ENCODE data around the gene FRMPD4.

FRMPD4 gene

GRCh38 chrX:12309040-12309743 lies 170.9 kb downstream of the FRMPD4 start:
- TF ChIP-seq ZFP30 (CRISPR knock-in tag; IDR thresholded peaks at IDR 0.05) (no peak), ARNTL (CRISPR knock-in tag; IDR thresholded peaks at IDR 0.05; ENCODE audit: borderline replicate concordance, low read depth) (no peak), BACH2 (CRISPR knock-in tag; IDR thresholded peaks at IDR 0.05; ENCODE audit: borderline replicate concordance) (no peak), PPARA (CRISPR knock-in tag; IDR thresholded peaks at IDR 0.05; ENCODE audit: borderline replicate concordance) (no peak), OSR1 (CRISPR knock-in tag; IDR thresholded peaks at IDR 0.05) (no peak), PATZ1 (CRISPR knock-in tag; IDR thresholded peaks at IDR 0.05; ENCODE audit: borderline replicate concordance) (no peak), TSHZ2 (CRISPR knock-in tag; IDR thresholded peaks at IDR 0.05) (no peak), CSDC2 (CRISPR knock-in tag; IDR thresholded peaks at IDR 0.05) (no peak), ESRRG (CRISPR knock-in tag; IDR thresholded peaks at IDR 0.05) (no peak)
- no peak for ATAC-seq

GRCh38 chrX:12309744-12310076 lies 171.4 kb downstream of the FRMPD4 start:
- no peak for ATAC-seq
- TF ChIP-seq PATZ1 (CRISPR knock-in tag; IDR thresholded peaks at IDR 0.05; ENCODE audit: borderline replicate concordance) (no peak), GLIS3 (CRISPR knock-in tag; IDR thresholded peaks at IDR 0.05) (no peak), RARB (CRISPR knock-in tag; IDR thresholded peaks at IDR 0.05) (no peak), ZNF565 (CRISPR knock-in tag; conservative IDR thresholded peaks at IDR 0.05; ENCODE audit: low read depth) (no peak), ZNF70 (CRISPR knock-in tag; IDR thresholded peaks at IDR 0.05) (no peak), POU6F1 (CRISPR knock-in tag; IDR thresholded peaks at IDR 0.05; ENCODE audit: borderline replicate concordance, low read depth) (no peak), ESRRG (CRISPR knock-in tag; IDR thresholded peaks at IDR 0.05) (no peak), ZC3H10 (CRISPR knock-in tag; IDR thresholded peaks at IDR 0.05) (no peak), ZFP30 (CRISPR knock-in tag; IDR thresholded peaks at IDR 0.05) (no peak), TCF4 (CRISPR knock-in tag; IDR thresholded peaks at IDR 0.05; ENCODE audit: borderline replicate concordance) (no peak), SNAI2 (CRISPR knock-in tag; IDR thresholded peaks at IDR 0.05) (no peak), TOX (CRISPR knock-in tag; IDR thresholded peaks at IDR 0.05; ENCODE audit: borderline replicate concordance) (no peak), CSRNP3 (CRISPR knock-in tag; IDR thresholded peaks at IDR 0.05) (no peak), ZFP3 (CRISPR knock-in tag; IDR thresholded peaks at IDR 0.05) (no peak), ARNTL (CRISPR knock-in tag; IDR thresholded peaks at IDR 0.05; ENCODE audit: borderline replicate concordance, low read depth) (no peak), OSR1 (CRISPR knock-in tag; IDR thresholded peaks at IDR 0.05) (no peak), ISL1 (CRISPR knock-in tag; IDR thresholded peaks at IDR 0.05) (no peak), CSDC2 (CRISPR knock-in tag; IDR thresholded peaks at IDR 0.05) (no peak), PPARA (CRISPR knock-in tag; IDR thresholded peaks at IDR 0.05; ENCODE audit: borderline replicate concordance) (no peak)

All from SK-N-SH treated with all-trans-retinoic acid at 6 μM for 48 hours (cell line).